Activated T-helper 1 cell treated with anti-CD3 and anti-CD28 coated beads, Interleukin-2, amount 50 U/mL, for 16 hours (primary cell): ENCODE measurements around the gene SMIM36.
A peak's percentile ranks its signal among the peaks of the same experiment; 100 is the strongest.
"Not testable (repeated sequence)": the region's sequence is repeated elsewhere in the genome, so short reads cannot be mapped to it uniquely, and the experiment has no call there.

Experiments used
- DNase-seq, 2 donors: peaks; one replicate each; pipeline ENCODE4 v3.0.0-alpha.2; 2020; ENCODE audit warnings: low read depth in 1 of 2, low spot score in 1 of 2

The SMIM36 gene

GRCh38 chr17:55507669-55508068 is 3.6 kb downstream of the SMIM36 start:
- not testable (repeated sequence) for DNase-seq

- not testable (repeated sequence) for DNase-seq
Measured at GRCh38 chr17:55501626-55502025, 9.6 kb downstream of the SMIM36 start.

- no peak for DNase-seq
Measured at GRCh38 chr17:55500103-55500502, 11.1 kb downstream of the SMIM36 start.

GRCh38 chr17:55496094-55496881 is 15.0 kb downstream of the SMIM36 start:
- no peak for DNase-seq

- no peak for DNase-seq
Measured at GRCh38 chr17:55495239-55495638, 16.0 kb downstream of the SMIM36 start.

- no peak for DNase-seq
Measured at GRCh38 chr17:55492781-55493341, 18.4 kb downstream of the SMIM36 start.

- DNase-seq: no peak
Measured at GRCh38 chr17:55490376-55490775, 20.9 kb downstream of the SMIM36 start.

- no peak for DNase-seq
Measured at GRCh38 chr17:55487695-55488432, 23.4 kb downstream of the SMIM36 start.

- DNase-seq: no peak
Measured at GRCh38 chr17:55484575-55484974, 26.7 kb downstream of the SMIM36 start.

- no peak for DNase-seq
Measured at GRCh38 chr17:55482591-55483389, 28.5 kb downstream of the SMIM36 start.

GRCh38 chr17:55480631-55481315 is 30.5 kb downstream of the SMIM36 start:
- no peak for DNase-seq

- no peak for DNase-seq
Measured at GRCh38 chr17:55479903-55480302, 31.3 kb downstream of the SMIM36 start.

- DNase-seq: no peak
Measured at GRCh38 chr17:55478971-55479370, 32.3 kb downstream of the SMIM36 start.

- no peak for DNase-seq
Measured at GRCh38 chr17:55466671-55467070, 44.6 kb downstream of the SMIM36 start.

GRCh38 chr17:55465771-55466170 is 45.5 kb downstream of the SMIM36 start:
- not testable (repeated sequence) for DNase-seq

GRCh38 chr17:55463600-55463999 is 47.7 kb downstream of the SMIM36 start:
- DNase-seq: no peak

GRCh38 chr17:55462711-55463110 is 48.5 kb downstream of the SMIM36 start:
- DNase-seq: no peak

- no peak for DNase-seq
Measured at GRCh38 chr17:55462234-55462633, 49.0 kb downstream of the SMIM36 start.

- peak in 1 of 2 donors; percentile 11 for DNase-seq
Measured at GRCh38 chr17:55458978-55459377, 52.3 kb downstream of the SMIM36 start.

GRCh38 chr17:55458287-55458900 is 52.9 kb downstream of the SMIM36 start:
- DNase-seq: no peak
